Activated CD8-positive, alpha-beta memory T cell treated with anti-CD3 and anti-CD28 coated beads, Interleukin-2, amount 50 U/mL, for 24 hours (primary cell): ENCODE results near the gene SH3TC2.

Experiments used
- DNase-seq: peaks from one replicate; pipeline ENCODE4 v3.0.0-alpha.2; 2020; ENCODE audit errors: extremely low read depth

Gene SH3TC2

DNA sequence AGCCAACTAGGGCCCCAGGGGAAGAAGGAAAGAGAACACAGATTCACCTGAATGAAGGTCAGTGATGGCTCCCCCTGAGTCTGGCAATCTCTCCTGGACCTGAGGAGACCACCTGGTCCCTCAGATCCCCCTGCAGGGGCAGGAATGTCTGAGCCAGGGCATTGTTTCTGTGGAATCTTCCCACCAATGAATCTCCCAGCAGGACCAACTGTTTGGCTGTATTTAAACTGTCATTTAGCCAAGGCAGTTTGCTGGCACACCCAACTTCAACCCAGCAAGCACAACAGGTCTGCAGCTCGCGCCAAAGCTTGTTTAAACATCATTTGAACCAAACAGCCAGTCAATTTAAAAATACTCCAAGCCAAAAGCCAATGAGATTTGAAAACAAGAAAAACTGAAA is 92.6 kb downstream of the SH3TC2 start:
- DNase-seq, result no peak

DNA sequence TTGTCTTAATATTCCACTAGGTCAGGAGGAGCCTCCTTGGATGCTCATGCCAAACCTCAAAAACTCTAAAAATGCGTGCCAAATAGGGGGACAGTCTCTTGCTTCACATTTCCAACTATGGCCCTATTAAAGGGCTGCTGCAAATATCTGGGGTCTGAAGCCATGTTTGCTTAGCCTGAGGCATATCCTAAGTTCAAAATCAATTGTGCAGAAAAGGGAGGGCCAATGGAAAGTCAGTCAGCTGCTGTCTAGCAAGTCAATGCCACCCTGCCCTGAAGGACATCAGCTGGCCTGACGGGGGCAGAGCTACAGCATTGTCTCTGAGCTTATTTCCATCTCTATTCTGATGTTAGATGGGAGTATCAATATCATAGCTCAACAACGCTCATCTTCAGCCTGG is 93.6 kb downstream of the SH3TC2 start:
- no peak for DNase-seq

DNA sequence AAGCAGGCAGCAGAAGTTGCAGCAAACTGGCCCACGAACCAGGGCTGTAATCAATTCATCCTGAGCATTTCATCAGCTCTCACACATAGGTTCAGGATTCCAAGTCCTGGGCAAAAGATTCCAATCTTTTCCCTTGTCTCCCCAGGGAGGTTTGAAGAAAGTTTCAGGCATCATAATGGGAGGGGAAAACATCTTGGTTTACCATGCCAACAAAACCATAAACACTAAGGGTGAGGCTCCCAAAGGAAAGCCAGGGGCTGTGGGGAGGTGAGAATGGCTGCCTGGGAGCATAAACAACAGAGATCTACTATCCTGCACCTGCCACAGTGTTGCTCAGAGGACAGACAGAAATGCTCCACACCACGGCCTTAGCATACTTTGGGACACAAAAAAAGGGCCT is 94.6 kb downstream of the SH3TC2 start:
- DNase-seq, result no peak

DNA sequence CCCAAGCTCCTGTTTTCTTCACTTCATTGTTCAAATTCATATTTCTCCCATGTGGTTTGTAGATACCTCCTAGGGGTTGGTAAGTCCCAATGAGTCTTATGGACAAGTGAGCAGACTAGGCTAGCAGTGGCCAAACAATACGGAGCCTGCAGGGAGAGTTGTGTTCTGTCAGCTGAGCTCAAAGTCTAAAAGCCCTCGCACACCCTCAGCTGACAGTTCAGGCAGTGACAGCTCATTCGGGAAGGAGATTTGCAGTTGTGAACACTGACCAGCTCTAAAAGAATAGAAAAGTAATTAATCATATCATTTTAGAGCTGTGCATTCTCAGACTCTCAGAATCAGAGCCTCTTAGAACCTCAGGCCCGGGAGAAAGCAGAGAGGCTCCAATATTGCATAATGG is 95.1 kb downstream of the SH3TC2 start:
- DNase-seq, result no peak

DNA sequence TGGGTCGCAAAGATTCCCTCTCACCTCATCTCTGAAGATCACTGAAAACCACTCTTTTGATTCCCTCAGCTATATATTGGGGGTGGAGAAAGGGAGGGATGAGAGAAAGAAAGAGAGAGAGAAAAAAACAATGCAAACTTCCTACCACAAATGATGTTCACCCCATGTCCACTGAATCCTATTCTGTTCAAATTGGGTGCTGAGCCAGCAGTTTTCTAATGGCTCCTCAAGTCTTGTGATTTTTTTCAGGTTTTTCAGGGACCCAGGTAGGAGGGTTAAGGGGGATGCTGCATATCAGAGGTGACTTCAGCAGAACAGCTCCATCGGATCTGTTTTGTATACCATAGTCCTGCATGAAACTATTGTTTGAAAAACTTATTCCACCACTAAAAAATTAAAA is 95.9 kb downstream of the SH3TC2 start:
- DNase-seq, result no peak

DNA sequence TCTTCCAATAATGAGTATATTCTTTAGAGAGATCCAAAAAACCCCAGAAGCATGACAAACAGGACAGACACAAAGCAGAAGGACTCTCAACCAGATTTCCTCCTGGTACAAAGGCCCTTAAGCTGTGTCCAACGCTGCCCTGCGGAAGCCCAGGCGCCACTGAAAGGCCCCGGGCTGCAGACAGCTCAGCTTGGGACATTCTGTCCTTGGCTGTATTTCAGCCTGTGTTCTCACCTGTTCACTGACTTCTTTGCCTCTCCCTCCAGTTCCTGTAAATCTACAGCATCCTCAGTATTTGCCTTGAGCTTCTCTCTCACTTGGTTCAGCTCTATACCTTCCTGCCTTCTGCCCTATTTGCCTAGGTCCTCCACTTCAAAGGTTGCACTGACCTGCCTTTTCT is 96.5 kb downstream of the SH3TC2 start:
- no peak for DNase-seq

DNA sequence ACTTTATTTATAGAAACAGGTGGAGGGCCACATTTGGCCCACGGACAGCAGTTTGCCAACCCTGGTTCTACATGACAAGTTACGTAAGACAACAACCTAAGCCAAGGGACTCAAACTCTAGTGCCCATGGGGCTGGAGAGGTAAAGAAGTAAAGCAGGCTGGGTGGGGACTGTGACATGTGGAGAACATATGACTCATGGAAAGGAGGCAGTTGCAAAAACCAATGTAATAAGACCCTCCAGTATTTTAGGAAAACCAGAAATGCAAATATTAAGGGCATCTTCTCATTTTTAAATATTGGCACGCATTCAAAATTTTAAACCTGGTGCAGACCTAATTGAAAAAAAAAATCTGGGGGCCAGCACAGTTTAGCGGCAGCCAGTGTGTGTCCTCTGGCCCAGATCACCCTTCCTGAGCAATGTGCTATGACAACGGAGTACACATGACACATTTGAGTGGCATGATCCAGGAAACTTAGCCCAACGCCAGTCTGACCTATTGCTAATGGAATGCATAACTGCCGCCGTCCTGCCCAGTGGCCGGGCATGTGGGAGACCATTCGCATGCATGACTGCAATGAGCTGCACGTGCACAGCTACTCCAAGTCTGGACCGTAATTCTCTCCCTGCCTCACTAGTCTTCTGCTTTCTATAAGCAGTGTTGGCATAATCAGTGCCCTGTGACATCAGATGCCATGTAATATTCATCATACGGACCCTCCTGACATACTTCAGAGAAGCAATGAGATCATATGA is 97.2 kb downstream of the SH3TC2 start:
- DNase-seq, result no peak

DNA sequence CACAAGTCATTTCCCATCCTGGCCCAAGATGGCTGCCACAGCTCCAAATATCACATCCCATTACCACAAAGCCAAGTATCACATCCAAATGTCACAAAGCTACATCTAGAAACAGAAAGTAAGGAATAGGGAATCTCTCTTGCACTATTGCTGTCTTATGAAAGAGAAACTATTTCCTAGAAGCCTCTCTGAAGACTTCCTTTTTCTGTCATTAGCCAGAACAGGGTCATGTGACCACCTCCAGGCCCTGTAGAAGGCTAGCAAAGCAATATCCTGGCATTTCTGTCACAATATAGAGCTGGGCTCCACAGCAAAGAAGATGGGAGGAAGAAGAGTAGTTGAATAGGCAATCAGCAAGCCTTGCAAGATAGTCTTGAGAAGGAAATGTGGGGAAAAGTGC is 99.2 kb downstream of the SH3TC2 start:
- no peak for DNase-seq

DNA sequence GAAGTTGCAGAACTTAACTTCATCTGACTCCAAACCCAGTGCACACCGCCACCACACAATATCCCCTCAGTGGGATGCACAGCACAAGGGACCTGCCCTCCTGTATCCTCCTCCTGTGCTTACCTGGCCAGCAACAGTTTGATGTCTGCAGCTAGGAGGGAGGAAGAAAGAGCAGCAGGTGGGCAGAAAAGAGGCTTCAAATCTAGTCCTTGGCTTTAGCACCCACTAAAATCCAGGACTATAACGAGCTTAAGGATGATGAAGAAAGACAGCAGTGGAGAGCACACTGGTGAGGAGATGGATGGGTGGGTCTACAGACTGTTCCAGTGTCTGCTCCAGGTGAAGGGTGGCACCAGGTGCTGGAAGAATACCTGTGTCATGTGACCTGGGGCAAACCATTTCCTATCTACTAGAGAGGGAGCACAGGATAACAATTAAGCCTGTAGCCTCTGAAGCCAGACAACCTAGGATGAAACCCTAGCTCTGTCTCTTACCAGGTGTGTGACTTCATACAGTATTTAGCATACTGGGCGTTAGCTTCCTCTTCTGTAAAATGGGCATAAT is 100.0 kb downstream of the SH3TC2 start:
- DNase-seq, result no peak

DNA sequence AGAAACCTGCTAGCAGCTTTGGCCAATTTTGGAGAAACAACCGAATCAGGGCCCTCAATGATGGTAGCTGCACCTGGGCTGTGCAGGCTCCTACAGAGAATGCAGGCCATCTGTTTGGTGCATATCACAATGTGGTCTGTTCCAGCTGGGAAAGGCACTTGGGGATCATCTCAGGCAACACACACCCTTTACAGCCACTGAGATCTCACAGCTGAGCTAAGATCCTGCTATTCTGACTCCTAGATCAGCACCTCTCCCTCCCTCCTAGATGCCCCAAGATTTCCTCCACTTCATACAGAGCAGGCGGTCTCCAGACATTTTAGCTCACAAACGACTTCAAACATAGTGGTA is 100.7 kb downstream of the SH3TC2 start:
- no peak for DNase-seq

DNA sequence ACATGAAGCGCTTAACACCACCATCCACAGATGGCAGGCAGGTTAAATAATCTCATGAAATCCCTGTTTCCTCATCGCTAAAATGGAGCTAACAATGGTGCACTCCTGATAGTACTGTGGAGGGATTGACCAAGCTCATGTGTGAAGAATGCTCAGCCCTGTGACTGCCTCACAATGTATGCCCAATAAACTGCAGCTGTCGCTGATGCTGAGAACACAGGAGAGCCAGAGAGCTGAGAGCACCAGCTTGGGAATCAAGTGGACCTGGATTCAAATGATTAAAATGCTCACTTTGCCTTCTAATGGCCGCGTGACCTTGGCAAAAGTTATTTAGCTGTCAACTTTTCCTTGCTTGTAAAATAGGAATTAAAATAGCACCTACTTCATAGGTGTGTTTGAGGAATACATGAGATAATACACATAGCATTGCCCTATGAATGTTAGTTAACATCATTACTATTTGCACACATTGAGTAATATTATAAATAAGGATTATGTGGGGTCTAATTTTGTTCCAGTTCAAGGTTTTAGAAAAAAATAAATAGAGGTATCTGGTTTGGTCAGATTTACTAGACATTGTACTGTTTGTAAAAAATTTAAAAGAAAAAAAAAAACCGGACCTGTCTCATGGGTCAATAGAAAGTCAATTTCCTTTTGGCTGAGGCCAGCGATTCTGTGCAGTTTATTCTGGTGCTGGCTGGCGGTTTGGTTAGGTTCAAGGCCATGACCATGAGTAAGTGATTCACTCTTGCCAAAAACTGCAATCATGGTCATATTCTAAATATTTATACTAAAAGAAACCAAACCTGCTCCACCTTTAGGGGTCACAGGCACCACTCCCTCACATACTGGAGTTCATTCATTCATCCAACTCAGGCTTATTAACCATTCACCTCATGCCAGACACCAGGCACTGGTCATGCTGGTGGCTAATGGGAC is 101.3 kb downstream of the SH3TC2 start:
- no peak for DNase-seq

DNA sequence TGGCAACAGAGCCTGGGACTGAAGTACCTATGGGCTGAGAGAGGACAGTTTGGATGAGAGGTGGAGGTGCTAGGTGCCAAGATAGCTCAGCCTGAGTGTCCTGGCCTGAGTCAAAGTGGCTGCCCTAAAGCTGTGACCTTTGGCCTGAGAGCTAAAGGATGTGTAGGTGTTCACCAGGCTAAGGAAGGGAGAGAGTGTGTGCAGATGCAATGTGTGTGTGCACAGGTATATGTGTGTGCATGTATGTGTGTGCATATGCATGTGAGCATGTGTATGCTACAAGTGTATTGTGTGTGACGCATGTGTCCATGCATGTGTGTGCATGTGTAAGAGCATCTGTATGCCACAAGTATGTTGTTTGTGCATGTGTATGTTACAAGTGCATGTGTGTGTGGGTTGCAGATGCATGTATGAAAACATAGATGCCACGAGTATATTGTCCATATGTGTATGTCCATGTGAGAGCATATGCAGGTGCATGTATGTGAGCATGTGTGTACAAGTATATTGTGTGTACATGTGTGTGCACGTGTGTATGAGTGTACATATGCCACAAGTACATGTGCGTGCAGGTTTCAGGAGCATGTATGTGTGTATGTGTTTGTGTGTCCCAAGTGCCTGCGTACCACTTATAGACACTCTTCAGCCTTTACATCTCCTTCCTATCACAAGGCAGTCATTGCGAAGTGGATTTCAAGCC is 102.6 kb downstream of the SH3TC2 start:
- DNase-seq, result no peak

DNA sequence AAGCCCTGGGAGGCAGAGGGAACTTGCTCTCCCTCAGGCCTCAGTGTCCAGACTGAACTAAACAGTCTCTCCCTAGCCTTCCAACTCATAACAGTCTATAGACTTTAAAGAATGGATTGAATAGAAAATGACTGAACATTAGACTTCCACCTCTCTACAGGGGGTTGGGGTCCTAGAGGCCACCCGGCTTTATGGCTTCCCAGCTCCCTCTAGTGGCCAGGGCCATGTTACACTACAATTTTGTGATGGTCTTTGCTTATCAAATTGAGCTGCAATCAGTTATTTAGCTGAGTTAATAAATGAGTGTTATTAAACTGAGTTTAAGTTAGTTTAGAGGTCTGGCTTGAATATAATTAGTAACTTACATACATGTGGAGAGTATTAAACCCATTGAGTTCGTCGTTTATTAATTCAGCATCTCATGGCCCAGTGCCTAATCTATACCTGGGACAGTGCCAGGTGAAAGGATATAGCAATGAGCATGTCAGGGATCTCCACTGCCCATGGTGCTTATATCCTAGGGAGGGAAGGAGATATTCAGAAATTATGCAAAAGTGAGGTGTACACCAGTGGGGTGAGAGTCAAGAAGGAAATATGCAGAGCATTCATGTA is 105.2 kb downstream of the SH3TC2 start:
- DNase-seq, result no peak

DNA sequence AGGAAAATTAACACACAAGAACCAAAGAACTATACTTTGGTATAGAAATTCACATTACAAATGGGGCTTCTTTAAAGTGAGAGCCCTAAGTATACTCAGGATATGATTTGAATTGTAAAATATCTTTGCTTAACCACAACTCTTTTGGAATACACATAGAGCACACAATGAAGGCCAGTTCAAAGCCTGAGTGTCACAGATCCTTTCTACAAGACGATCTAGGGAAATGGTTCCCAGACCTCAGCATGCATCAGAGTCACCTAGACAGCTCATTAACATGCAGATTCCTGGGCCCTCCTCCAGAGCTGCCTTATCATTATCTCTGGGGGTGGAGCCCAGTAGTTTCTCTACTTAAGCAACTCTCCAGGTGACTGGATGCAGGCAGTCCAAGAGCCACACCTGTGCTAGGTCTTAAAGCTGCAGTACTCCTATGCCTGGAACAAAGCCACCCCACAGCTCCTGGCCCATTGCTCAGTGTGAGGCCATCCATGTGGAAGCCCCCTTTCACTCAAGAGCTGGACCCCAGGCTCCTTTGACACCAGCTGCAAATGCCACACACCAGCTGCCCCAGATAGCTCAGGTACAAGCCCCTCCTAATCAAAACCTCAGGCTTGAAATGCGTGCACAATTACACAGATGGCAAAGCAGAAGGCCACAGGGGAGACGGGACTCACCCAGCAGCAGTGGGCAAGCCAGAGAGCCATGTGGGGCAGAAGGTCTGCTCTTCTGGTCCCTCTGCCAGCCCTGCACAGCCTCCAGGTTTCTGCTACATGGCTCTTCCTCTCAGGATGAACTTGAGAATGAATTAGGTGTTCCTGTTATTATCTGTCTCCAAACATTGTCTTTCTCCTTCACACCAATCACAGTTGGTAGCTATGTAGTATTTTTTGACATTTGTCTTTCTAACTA is 106.1 kb downstream of the SH3TC2 start:
- no peak for DNase-seq
